Adrenal gland (tissue), 12 donors: ENCODE results near the gene RTRAF. TPM values are rescaled to one million over a fixed set of nuclear protein-coding genes. Genes with fewer than 3 reads are reported as not detected.

Experiments
- DNase-seq, 7 donors: peaks; one replicate each; pipeline ENCODE4 v3.0.0-alpha.2; 2019 to 2020
- H3K27ac ChIP-seq, 5 donors: fragments of 200-600 bp; sonication (generic) in 4 of 5; 1 replicate in 3 of 5; 2 replicates in 2 of 5; pipeline versions ENCODE4 v1.5.1 to v1.8.0; 2016 to 2020; ENCODE audit warnings: mild to moderate bottlenecking in 1 of 5
- H3K27me3 ChIP-seq: fragments of 200-600 bp; 2 replicates; pipeline ENCODE4 v1.8.0; 2021
- H3K36me3 ChIP-seq, 2 donors: fragments of 200-600 bp; replicated peaks in 1 of 2; 1 replicate in 1 of 2; 2 replicates in 1 of 2; pipeline versions ENCODE4 v1.5.1 to v1.8.0; 2018 to 2022
- H3K4me1 ChIP-seq, 2 donors: fragments of 200-600 bp; replicated peaks in 1 of 2; 1 replicate in 1 of 2; 2 replicates in 1 of 2; pipeline versions ENCODE4 v1.5.1 to v1.8.0; 2018 to 2021
- H3K4me3 ChIP-seq, 4 donors: fragments of 200-600 bp; sonication (generic) in 3 of 4; one replicate each; pipeline ENCODE4 v1.5.1; 2016 to 2018
- H3K9me3 ChIP-seq, 3 donors: fragments of 200-600 bp; sonication (generic) in 1 of 3; replicated peaks in 1 of 3; 1 replicate in 2 of 3; 2 replicates in 1 of 3; pipeline versions ENCODE4 v1.5.1 to v1.8.0; 2016 to 2021
- POLR2A ChIP-seq, 2 donors: fragments of 450-650 bp; IDR thresholded peaks; one replicate each; pipeline ENCODE4 v1.6.1; 2017; ENCODE audit warnings: antibody characterized with exemption in 2 of 2, mild to moderate bottlenecking in 2 of 2, moderate library complexity in 1 of 2
- WGBS, 4 donors: extraction: QIAGEN DNeasy Blood & Tissue Kit in 2 of 4; methylation state at CpG; one replicate each; pipeline versions ENCODE4 v1.1.5 to v1.1.7; 2013 to 2017; 5-methylcytosine and 5-hydroxymethylcytosine counted together
- intact Hi-C, 2 donors: fragments of 100-400 bp; cut with DNase I; formaldehyde crosslinking; loops; one replicate each; pipeline versions ENCODE4 v1.14.1 to v1.15.0; 2022 to 2023
- polyA plus RNA-seq, 3 donors: library from polyadenylated mRNA; stranded (reverse); fragments of 200-250 nt in 2 of 3; fragments of 350-450 nt in 1 of 3; fragmentation: Illumina TruSeq in 1 of 3; extraction: RNeasy Lipid Tissue Mini Kit (QIAGEN cat#74804) in 1 of 3; gene quantifications; one replicate each; pipeline ENCODE4 v1.2.3, GENCODE V29; 2013 to 2014
- total RNA-seq, 9 donors: library from RNA; depleted of rRNA in 4 of 9; stranded (reverse); fragments of >200 nt in 4 of 9; fragments of 120-200 nt in 1 of 9; fragmentation: NEBNext Ultra II Directional in 1 of 9; extraction: Animal tissue kit (Norgen Biotek cat#: 25700) in 1 of 9; gene quantifications; one replicate each; pipeline versions ENCODE4 v1.1.0 to v1.2.4, GENCODE V29; 2013 to 2023
- TF ChIP-seq, protein P1 (sequence below), 6 experiments: fragments of 450-650 bp in 4 of 6; fragments of 200-600 bp in 2 of 6; sonication (generic) in 1 of 6; IDR thresholded peaks; 1 replicate in 5 of 6; 2 replicates in 1 of 6; pipeline versions ENCODE4 v1.5.1 to v1.8.0; 2016 to 2021; ENCODE audit warnings: antibody characterized with exemption in 6 of 6, mild to moderate bottlenecking in 2 of 6, moderate library complexity in 1 of 6
- donor health status: healthy with polysubstance abuse.
- donor health status: Bipolar disorder and iron deficiency.
- donor health status: DM: yes; HTN: yes; CAD: no.
- donor health status: DM: no; HTN: no; CAD: no.
- donor health status: DM: no; HTN: no; CAD: no.
- donor health status: DM: yes; HTN: yes; CAD: no.

Gene RTRAF
- total and polyA plus RNA-seq, 12 donors = 12.9 to 308 (median 168) TPM

- no peak overlapping the region for H3K27ac ChIP-seq
- H3K4me1 ChIP-seq = peaks cover 0 to 5% of the 10 kb centered on the region in 2 donors
- H3K36me3 ChIP-seq = no peaks in the 10 kb centered on the region
- 0 to 62% (median 23%) methylated on average over 1 of the region's 1 CpG for WGBS, 4 donors
- no peak overlapping the region for H3K4me3 ChIP-seq
- no peaks in the 10 kb centered on the region for H3K27me3 ChIP-seq
- no peaks in the 10 kb centered on the region for H3K9me3 ChIP-seq
- TF ChIP-seq, protein P1, sequence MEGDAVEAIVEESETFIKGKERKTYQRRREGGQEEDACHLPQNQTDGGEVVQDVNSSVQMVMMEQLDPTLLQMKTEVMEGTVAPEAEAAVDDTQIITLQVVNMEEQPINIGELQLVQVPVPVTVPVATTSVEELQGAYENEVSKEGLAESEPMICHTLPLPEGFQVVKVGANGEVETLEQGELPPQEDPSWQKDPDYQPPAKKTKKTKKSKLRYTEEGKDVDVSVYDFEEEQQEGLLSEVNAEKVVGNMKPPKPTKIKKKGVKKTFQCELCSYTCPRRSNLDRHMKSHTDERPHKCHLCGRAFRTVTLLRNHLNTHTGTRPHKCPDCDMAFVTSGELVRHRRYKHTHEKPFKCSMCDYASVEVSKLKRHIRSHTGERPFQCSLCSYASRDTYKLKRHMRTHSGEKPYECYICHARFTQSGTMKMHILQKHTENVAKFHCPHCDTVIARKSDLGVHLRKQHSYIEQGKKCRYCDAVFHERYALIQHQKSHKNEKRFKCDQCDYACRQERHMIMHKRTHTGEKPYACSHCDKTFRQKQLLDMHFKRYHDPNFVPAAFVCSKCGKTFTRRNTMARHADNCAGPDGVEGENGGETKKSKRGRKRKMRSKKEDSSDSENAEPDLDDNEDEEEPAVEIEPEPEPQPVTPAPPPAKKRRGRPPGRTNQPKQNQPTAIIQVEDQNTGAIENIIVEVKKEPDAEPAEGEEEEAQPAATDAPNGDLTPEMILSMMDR (IDR thresholded peaks at IDR 0.05) = no peak
- no peak for TF ChIP-seq POLR2A (IDR thresholded peaks at IDR 0.05)
- intact Hi-C loops = no loop called here
- DNase-seq = no peak
These were observed 65.3 kb downstream of the RTRAF start for GRCh38 chr14:52054678-52055077.

GRCh38 chr14:52055167-52055566, 65.8 kb downstream of the RTRAF start:
- intact Hi-C loops = no loop called here
- no peaks in the 10 kb centered on the region for H3K27me3 ChIP-seq
- no peak overlapping the region for H3K27ac ChIP-seq

GRCh38 chr14:52058341-52058740, 69.0 kb downstream of the RTRAF start:
- Histone ChIP-seq H3K9me3 (no peaks in the 10 kb centered on the region), H3K36me3 (no peaks in the 10 kb centered on the region), H3K4me3 (no peak overlapping the region), H3K27ac (no peak overlapping the region), H3K27me3 (no peaks in the 10 kb centered on the region), H3K4me1 (peaks cover 0 to 6% of the 10 kb centered on the region in 2 donors)
- DNase-seq = no peak
- TF ChIP-seq, protein P1 (IDR thresholded peaks at IDR 0.05) = no peak
- TF ChIP-seq POLR2A (IDR thresholded peaks at IDR 0.05) = no peak
- intact Hi-C loops = no loop called here
- WGBS, 4 donors = 75 to 81% (median 80%) methylated on average over 3 of the region's 3 CpGs

More at GRCh38 chr14:52055167-52055566, 65.8 kb downstream of the RTRAF start:
- Histone ChIP-seq H3K36me3 (no peaks in the 10 kb centered on the region), H3K4me1 (peaks cover 0 to 5% of the 10 kb centered on the region in 2 donors), H3K9me3 (no peaks in the 10 kb centered on the region), H3K4me3 (no peak overlapping the region)
- 56 to 67% (median 60%) methylated on average over 2 of the region's 2 CpGs for WGBS, 4 donors
- DNase-seq = no peak
- no peak for TF ChIP-seq POLR2A (IDR thresholded peaks at IDR 0.05)
- TF ChIP-seq, protein P1 (IDR thresholded peaks at IDR 0.05) = no peak

GRCh38 chr14:52059649-52060048, 70.3 kb downstream of the RTRAF start:
- Histone ChIP-seq H3K4me1 (peaks cover 0 to 6% of the 10 kb centered on the region in 2 donors), H3K27ac (no peak overlapping the region), H3K27me3 (no peaks in the 10 kb centered on the region), H3K9me3 (no peaks in the 10 kb centered on the region), H3K4me3 (no peak overlapping the region), H3K36me3 (no peaks in the 10 kb centered on the region)
- TF ChIP-seq, protein P1 (IDR thresholded peaks at IDR 0.05) = no peak
- TF ChIP-seq POLR2A (IDR thresholded peaks at IDR 0.05) = no peak
- no peak for DNase-seq
- intact Hi-C loops = no loop called here
